Ishikawa (cell line): ENCODE results near the gene RAB3D.

Experiments used
- CEBPB ChIP-seq: IDR thresholded peaks from 2 replicates; pipeline ENCODE4 v1.6.1; 2012
- CREB1 ChIP-seq: IDR thresholded peaks from 2 replicates; pipeline ENCODE4 v1.6.1; 2012; ENCODE audit warnings: low read depth
- EGR1 ChIP-seq: IDR thresholded peaks from 2 replicates; pipeline ENCODE4 v1.6.1; 2012
- EP300 ChIP-seq: IDR thresholded peaks from 2 replicates; pipeline ENCODE4 v1.6.1; 2012; ENCODE audit warnings: borderline replicate concordance
- FOXM1 ChIP-seq: IDR thresholded peaks from 2 replicates; pipeline ENCODE4 v1.6.1; 2012; ENCODE audit warnings: low read depth, borderline replicate concordance
- NFIC ChIP-seq: IDR thresholded peaks from 2 replicates; pipeline ENCODE4 v1.6.1; 2012
- RAD21 ChIP-seq: IDR thresholded peaks from 2 replicates; pipeline ENCODE4 v1.6.1; 2012; ENCODE audit warnings: low read depth
- TAF1 ChIP-seq: IDR thresholded peaks from 2 replicates; pipeline ENCODE4 v1.6.1; 2012; ENCODE audit warnings: low read depth, mild to moderate bottlenecking
- TCF12 ChIP-seq: IDR thresholded peaks from 2 replicates; pipeline ENCODE4 v1.6.1; 2012; ENCODE audit warnings: low read depth
- TEAD4 ChIP-seq: IDR thresholded peaks from 2 replicates; pipeline ENCODE4 v1.6.1; 2012
- YY1 ChIP-seq: IDR thresholded peaks from 2 replicates; pipeline ENCODE4 v1.6.1; 2012; ENCODE audit warnings: low read depth
- ZBTB7A ChIP-seq: IDR thresholded peaks from 2 replicates; pipeline ENCODE4 v1.6.1; 2012; ENCODE audit warnings: low read depth
- TF ChIP-seq, protein P1 (sequence below): IDR thresholded peaks from 2 replicates; pipeline ENCODE4 v1.6.1; 2012
- TF ChIP-seq, protein P2 (sequence below): IDR thresholded peaks from 2 replicates; pipeline ENCODE4 v1.6.1; 2012
- TF ChIP-seq, protein P3 (sequence below): IDR thresholded peaks from 2 replicates; pipeline ENCODE4 v1.6.1; 2012; ENCODE audit warnings: low read depth, mild to moderate bottlenecking

Gene RAB3D

DNA sequence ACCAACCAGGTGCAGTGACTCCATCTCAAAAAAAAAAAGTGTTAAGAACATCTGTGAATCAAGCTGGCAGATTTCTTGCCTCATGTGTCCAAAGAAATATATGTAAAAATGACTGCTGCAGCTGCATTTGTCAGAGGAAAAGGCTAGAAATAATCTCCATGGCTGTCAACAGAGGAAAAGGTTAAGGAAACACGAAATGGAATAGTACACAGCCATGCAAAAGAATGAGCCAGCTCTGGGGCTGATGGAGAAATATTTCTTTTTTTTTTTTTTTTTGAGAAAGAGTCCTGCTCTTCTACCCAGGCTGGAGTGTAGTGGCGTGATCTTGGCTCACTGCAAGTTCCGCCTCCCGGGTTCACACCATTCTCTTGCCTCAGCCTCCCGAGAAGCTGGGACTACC is 6.6 kb downstream of the RAB3D start:
- TF ChIP-seq RAD21 (no peak), CEBPB (no peak), TAF1 (no peak), YY1 (no peak), CREB1 (no peak), TEAD4 (no peak), NFIC (no peak), EGR1 (no peak), TCF12 (no peak), EP300 (no peak), ZBTB7A (no peak), FOXM1 (no peak)
- TF ChIP-seq, protein P1, sequence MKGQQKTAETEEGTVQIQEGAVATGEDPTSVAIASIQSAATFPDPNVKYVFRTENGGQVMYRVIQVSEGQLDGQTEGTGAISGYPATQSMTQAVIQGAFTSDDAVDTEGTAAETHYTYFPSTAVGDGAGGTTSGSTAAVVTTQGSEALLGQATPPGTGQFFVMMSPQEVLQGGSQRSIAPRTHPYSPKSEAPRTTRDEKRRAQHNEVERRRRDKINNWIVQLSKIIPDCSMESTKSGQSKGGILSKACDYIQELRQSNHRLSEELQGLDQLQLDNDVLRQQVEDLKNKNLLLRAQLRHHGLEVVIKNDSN: no peak
- TF ChIP-seq, protein P2, sequence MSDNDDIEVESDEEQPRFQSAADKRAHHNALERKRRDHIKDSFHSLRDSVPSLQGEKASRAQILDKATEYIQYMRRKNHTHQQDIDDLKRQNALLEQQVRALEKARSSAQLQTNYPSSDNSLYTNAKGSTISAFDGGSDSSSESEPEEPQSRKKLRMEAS: no peak
- TF ChIP-seq, protein P3, sequence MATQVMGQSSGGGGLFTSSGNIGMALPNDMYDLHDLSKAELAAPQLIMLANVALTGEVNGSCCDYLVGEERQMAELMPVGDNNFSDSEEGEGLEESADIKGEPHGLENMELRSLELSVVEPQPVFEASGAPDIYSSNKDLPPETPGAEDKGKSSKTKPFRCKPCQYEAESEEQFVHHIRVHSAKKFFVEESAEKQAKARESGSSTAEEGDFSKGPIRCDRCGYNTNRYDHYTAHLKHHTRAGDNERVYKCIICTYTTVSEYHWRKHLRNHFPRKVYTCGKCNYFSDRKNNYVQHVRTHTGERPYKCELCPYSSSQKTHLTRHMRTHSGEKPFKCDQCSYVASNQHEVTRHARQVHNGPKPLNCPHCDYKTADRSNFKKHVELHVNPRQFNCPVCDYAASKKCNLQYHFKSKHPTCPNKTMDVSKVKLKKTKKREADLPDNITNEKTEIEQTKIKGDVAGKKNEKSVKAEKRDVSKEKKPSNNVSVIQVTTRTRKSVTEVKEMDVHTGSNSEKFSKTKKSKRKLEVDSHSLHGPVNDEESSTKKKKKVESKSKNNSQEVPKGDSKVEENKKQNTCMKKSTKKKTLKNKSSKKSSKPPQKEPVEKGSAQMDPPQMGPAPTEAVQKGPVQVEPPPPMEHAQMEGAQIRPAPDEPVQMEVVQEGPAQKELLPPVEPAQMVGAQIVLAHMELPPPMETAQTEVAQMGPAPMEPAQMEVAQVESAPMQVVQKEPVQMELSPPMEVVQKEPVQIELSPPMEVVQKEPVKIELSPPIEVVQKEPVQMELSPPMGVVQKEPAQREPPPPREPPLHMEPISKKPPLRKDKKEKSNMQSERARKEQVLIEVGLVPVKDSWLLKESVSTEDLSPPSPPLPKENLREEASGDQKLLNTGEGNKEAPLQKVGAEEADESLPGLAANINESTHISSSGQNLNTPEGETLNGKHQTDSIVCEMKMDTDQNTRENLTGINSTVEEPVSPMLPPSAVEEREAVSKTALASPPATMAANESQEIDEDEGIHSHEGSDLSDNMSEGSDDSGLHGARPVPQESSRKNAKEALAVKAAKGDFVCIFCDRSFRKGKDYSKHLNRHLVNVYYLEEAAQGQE: no peak

DNA sequence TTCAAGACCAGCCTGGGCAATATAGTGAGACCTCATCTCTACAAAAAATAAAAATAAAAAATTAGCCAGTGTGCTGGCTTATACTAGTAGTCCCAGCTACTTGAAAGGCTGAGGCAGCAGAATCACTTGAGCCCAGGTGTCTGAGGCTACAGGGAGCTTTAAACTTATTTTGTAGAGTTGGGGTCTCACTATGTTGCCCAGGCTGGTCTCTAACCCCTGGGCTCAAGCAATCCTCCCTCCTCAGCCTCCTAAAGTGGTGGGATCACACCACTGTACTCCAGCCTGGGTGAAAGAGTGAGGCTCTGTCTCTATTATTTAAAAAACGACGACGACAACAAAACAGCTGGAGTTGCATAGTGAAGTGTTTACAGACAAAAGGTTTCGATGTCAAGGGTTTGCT is 8.0 kb downstream of the RAB3D start:
- TF ChIP-seq YY1: no peak

DNA sequence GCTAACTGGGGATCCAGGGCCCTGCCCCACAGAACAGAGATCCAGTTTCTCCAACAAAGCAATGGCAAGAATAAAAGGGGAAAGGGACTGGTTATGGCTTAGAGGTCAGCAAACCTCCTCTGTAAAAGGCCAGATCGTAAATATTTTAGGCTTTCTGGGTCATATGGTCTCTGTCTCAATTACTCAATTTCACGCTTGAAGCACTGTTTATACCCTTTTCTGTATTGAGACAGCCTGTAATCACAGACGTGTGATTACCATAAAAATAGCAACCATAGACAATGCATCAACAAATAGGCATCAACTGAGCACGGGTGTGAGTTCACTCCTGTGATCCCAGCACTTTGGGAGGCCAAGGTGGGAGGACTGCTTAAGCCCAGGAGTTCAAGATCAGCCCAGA is 9.3 kb downstream of the RAB3D start:
- TF ChIP-seq ZBTB7A (no peak), EGR1 (no peak), TEAD4 (no peak), FOXM1 (no peak), CREB1 (no peak), CEBPB (no peak), TAF1 (no peak), NFIC (no peak), YY1 (no peak)
- TF ChIP-seq, protein P3: no peak
- TF ChIP-seq, protein P2: no peak

DNA sequence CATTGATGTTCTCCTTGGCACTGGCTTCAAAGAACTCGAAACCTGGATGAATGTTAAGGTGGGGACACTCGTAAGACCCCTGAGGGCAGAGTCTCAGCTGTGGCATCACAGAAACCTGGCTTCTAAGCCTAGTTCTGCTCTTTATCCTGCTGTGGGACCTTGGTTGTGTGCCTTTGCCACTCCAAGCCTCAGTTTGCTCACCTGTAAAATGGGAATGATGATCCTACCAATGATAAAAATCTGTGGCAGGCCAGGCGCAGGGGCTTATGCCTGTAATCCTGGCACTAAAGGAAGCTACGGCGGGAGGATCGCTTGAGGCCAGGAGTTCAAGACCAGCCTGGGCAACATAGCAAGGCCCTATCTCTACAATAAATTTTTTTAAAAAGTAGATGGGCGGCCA is 13.9 kb downstream of the RAB3D start:
- TF ChIP-seq, protein P1: no peak
- TF ChIP-seq YY1: no peak
- no peak for TF ChIP-seq TEAD4
- TF ChIP-seq TCF12: no peak
- TF ChIP-seq CEBPB: no peak
- no peak for TF ChIP-seq NFIC
- no peak for TF ChIP-seq EGR1
- no peak for TF ChIP-seq RAD21
- TF ChIP-seq TAF1: no peak
- TF ChIP-seq, protein P2: no peak
- no peak for TF ChIP-seq ZBTB7A
- no peak for TF ChIP-seq FOXM1
- TF ChIP-seq EP300: no peak
- no peak for TF ChIP-seq CREB1
- TF ChIP-seq, protein P3: no peak
